Sigmoid colon (tissue), 7 donors: ENCODE measurements around the gene NCK1. TPM values are rescaled to one million over a fixed set of nuclear protein-coding genes. Genes with fewer than 3 reads are reported as not detected.

ENCODE experiments used
- DNase-seq: peaks from one replicate; pipeline ENCODE4 v3.0.0-alpha.2; 2019
- H3K27ac ChIP-seq, 4 donors: fragments of 200-600 bp; sonication (generic); one replicate each; pipeline ENCODE4 v1.5.1; 2016 to 2019; ENCODE audit warnings: mild to moderate bottlenecking in 1 of 4
- H3K27me3 ChIP-seq, 3 donors: fragments of 200-600 bp; sonication (generic); one replicate each; pipeline ENCODE4 v1.5.1; 2019; ENCODE audit warnings: mild to moderate bottlenecking in 1 of 3
- H3K36me3 ChIP-seq, 4 donors: fragments of 200-600 bp; sonication (generic); one replicate each; pipeline ENCODE4 v1.5.1; 2016 to 2019
- H3K4me1 ChIP-seq, 4 donors: fragments of 200-600 bp; sonication (generic); one replicate each; pipeline ENCODE4 v1.5.1; 2017 to 2019
- H3K4me3 ChIP-seq, 4 donors: fragments of 200-600 bp; sonication (generic); one replicate each; pipeline ENCODE4 v1.5.1; 2017 to 2019; ENCODE audit warnings: mild to moderate bottlenecking in 2 of 4, moderate library complexity in 1 of 4
- H3K9me3 ChIP-seq, 4 donors: fragments of 200-600 bp in 3 of 4; sonication (generic) in 3 of 4; one replicate each; pipeline versions ENCODE4 v1.5.1 to v1.6.1; 2013 to 2019
- EP300 ChIP-seq, 4 donors: sonication (generic); formaldehyde crosslinking; IDR thresholded peaks; one replicate each; pipeline ENCODE4 v1.6.1; 2017; ENCODE audit warnings: antibody characterized with exemption in 4 of 4
- POLR2A ChIP-seq, 2 donors: fragments of 450-650 bp; IDR thresholded peaks; one replicate each; pipeline ENCODE4 v1.6.1; 2016; ENCODE audit warnings: antibody characterized with exemption in 2 of 2, mild to moderate bottlenecking in 2 of 2, moderate library complexity in 2 of 2
- POLR2AphosphoS5 ChIP-seq, 4 donors: sonication (generic); formaldehyde crosslinking; IDR thresholded peaks; one replicate each; pipeline ENCODE4 v1.6.1; 2017; ENCODE audit warnings: antibody characterized with exemption in 4 of 4
- WGBS, 2 donors: extraction: QIAGEN DNeasy Blood & Tissue Kit; methylation state at CpG; one replicate each; pipeline ENCODE4 v1.1.7; 2013; 5-methylcytosine and 5-hydroxymethylcytosine counted together
- intact Hi-C: fragments of 100-400 bp; cut with DNase I; formaldehyde crosslinking; loops from one replicate; pipeline ENCODE4 v1.15.1; 2023
- polyA plus RNA-seq, 3 donors: library from polyadenylated mRNA; stranded (reverse); fragments of 200-250 nt; gene quantifications; one replicate each; pipeline ENCODE4 v1.2.3, GENCODE V29; 2013
- total RNA-seq, 4 donors: library from RNA; depleted of rRNA; stranded (reverse); fragments of >200 nt; gene quantifications; one replicate each; pipeline ENCODE4 v1.1.0, GENCODE V29; 2016
- TF ChIP-seq, protein P1 (sequence below), 4 experiments: fragments of 450-650 bp in 3 of 4; fragments of 200-600 bp in 1 of 4; IDR thresholded peaks; one replicate each; pipeline ENCODE4 v1.5.1; 2016 to 2019; ENCODE audit warnings: antibody characterized with exemption in 4 of 4, mild to moderate bottlenecking in 3 of 4, moderate library complexity in 2 of 4
- donor health status: healthy with polysubstance abuse.
- donor health status: Bipolar disorder and iron deficiency.
- donor health status: healthy.

NCK1 gene
- total and polyA plus RNA-seq, 7 donors, result 25.5 to 55.1 (median 37.2) TPM

DNA sequence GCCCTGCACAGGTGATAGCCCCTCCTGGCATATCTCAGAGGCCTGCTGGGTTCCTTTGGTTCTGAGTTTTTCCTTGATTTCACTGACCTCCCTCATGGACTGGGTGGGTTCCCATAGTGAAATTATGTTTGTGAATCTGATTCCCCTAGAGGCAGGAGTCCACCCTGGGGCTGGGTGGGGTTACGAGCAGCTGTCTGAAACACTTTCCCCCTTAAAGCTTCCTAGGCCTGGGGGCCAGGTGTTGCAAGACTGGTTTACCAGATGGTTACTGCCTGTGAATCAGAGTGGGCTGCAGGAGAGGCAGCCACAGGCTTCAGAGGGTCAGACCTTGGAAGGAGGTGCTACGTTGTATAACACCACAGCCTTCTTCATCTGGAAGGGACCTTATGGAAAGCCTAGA is 130.1 kb downstream of the NCK1 start:
- no peaks in the 10 kb centered on the region for H3K27me3 ChIP-seq
- intact Hi-C loops, result no loop called here
- 96 to 97% methylated on average over 2 of the region's 2 CpGs for WGBS, 2 donors
- DNase-seq, result no peak
- H3K27ac ChIP-seq, result no peak overlapping the region
- no peaks in the 10 kb centered on the region for H3K9me3 ChIP-seq
- no peak for TF ChIP-seq POLR2AphosphoS5 (IDR thresholded peaks at IDR 0.05)
- TF ChIP-seq EP300 (IDR thresholded peaks at IDR 0.05), result no peak
- TF ChIP-seq, protein P1, sequence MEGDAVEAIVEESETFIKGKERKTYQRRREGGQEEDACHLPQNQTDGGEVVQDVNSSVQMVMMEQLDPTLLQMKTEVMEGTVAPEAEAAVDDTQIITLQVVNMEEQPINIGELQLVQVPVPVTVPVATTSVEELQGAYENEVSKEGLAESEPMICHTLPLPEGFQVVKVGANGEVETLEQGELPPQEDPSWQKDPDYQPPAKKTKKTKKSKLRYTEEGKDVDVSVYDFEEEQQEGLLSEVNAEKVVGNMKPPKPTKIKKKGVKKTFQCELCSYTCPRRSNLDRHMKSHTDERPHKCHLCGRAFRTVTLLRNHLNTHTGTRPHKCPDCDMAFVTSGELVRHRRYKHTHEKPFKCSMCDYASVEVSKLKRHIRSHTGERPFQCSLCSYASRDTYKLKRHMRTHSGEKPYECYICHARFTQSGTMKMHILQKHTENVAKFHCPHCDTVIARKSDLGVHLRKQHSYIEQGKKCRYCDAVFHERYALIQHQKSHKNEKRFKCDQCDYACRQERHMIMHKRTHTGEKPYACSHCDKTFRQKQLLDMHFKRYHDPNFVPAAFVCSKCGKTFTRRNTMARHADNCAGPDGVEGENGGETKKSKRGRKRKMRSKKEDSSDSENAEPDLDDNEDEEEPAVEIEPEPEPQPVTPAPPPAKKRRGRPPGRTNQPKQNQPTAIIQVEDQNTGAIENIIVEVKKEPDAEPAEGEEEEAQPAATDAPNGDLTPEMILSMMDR (IDR thresholded peaks at IDR 0.05), result no peak
- no peak for TF ChIP-seq POLR2A (IDR thresholded peaks at IDR 0.05)
- no peak overlapping the region for H3K4me3 ChIP-seq
- peaks cover 0 to 19% (median 16%) of the 10 kb centered on the region in 4 donors for H3K4me1 ChIP-seq
- no peaks in the 10 kb centered on the region for H3K36me3 ChIP-seq

DNA sequence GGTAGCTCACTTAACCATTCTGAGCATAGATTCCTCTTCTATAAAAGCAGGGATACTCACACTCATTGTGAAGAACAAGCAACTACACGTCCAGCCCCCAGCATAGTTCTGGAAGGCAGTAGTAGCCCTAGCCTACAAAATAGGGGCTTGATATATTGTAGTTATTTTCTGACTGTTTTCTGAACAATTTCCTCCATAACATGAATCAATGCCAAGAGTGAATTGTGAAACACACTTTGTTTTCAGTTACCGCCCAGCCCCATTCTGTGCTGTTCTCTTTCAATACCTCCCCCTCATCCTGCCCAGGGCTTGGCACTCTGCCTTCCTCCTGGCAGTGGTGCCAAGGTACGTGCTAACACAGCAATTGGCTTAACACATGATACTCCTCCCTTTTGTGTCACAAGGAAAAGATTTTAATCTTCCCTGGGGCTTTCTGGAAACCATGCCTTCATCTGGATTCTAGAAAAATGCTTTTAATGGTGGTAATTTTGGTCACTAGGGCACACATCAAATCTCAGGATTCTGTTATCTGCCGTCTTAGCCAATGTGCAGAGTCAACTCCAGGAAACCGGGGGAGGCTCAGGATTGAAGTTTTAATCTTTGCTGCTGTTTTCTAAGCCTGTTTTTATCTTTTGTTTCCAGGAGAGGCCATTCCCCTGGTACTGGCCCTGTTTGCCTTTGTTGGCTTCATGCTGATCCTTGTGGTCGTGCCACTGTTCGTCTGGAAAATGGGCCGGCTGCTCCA is 132.9 kb downstream of the NCK1 start:
- whole genome bisulfite sequencing, 2 donors, result 21 to 56% methylated on average over 8 of the region's 8 CpGs
- intact Hi-C loops, result loop anchor here (5.0 kb wide), 2 partner anchors 133 to 243 kb away; partner anchors contain the start of genes NCK1 and STAG1
- peaks cover 0 to 19% (median 16%) of the 10 kb centered on the region in 4 donors for H3K4me1 ChIP-seq
- no peaks in the 10 kb centered on the region for H3K36me3 ChIP-seq
- H3K27me3 ChIP-seq, result no peaks in the 10 kb centered on the region
- TF ChIP-seq POLR2AphosphoS5 (IDR thresholded peaks at IDR 0.05), result peak; percentile 29 to 59 (median 52)
- no peak for TF ChIP-seq POLR2A (IDR thresholded peaks at IDR 0.05)
- DNase-seq, result peak; percentile 93
- H3K4me3 ChIP-seq, result no peak overlapping the region
- peak overlapping the region; percentile 51 to 77 (median 68) for H3K27ac ChIP-seq
- H3K9me3 ChIP-seq, result no peaks in the 10 kb centered on the region

DNA sequence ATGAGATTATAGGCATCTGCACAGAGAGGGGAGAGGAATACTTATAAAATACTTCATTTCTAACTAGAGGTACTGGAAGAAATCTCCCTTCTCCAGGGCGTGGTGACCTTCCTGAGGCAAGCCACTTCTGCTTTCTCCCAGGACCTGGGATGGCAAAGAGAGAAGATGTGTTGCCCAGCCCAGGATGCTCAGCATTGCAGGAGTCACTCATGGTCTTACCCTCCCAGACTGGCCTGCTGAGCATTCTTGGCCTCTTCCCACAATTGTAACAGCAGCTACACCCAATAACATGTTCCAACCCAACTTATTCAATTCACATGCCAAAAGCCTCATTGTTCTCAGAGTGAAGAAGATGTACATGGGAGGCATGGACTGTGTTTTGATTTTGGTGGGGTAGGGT is 133.6 kb downstream of the NCK1 start:
- no peak for DNase-seq
- peaks cover 0 to 19% (median 16%) of the 10 kb centered on the region in 4 donors for H3K4me1 ChIP-seq
- H3K9me3 ChIP-seq, result no peaks in the 10 kb centered on the region
- intact Hi-C loops, result loop anchor here (5.0 kb wide), 2 partner anchors 133 to 243 kb away; partner anchors contain the start of genes NCK1 and STAG1
- no peak overlapping the region for H3K4me3 ChIP-seq
- no peaks in the 10 kb centered on the region for H3K27me3 ChIP-seq
- peak overlapping the region; percentile 51 to 77 (median 68) for H3K27ac ChIP-seq
- no peaks in the 10 kb centered on the region for H3K36me3 ChIP-seq
- WGBS, 2 donors, result 86 to 97% methylated on average over 1 of the region's 1 CpG
- no peak for TF ChIP-seq EP300 (IDR thresholded peaks at IDR 0.05)
- no peak for TF ChIP-seq POLR2A (IDR thresholded peaks at IDR 0.05)
- no peak for TF ChIP-seq POLR2AphosphoS5 (IDR thresholded peaks at IDR 0.05)
- TF ChIP-seq, protein P1 (IDR thresholded peaks at IDR 0.05), result no peak

Other genes starting within 250 kb of the NCK1 start
- gene STAG1, start 109.8 kb upstream of the NCK1 start, total RNA-seq, result 10 to 100 TPM; 37.3 to 52.8 (median 43.2) TPM
- gene STAG1, start 109.8 kb upstream of the NCK1 start, polyA plus RNA-seq, result 10 to 100 TPM; 12.0 to 15.1 (median 13.2) TPM
- gene SLC35G2, start 43.1 kb upstream of the NCK1 start, total RNA-seq, result 1 to 10 TPM; 3.4 to 8.0 (median 5.3) TPM
- 1 to 10 TPM in 2 of 3 donors, under 1 TPM in 1; 0.69 to 1.8 (median 1.2) TPM for gene SLC35G2, start 43.1 kb upstream of the NCK1 start, polyA plus RNA-seq
- 1 to 10 TPM in 1 of 4 donors, under 1 TPM in 2, not detected in 1; 0.28 to 1.8 (median 0.54) TPM for gene IL20RB, start 95.8 kb downstream of the NCK1 start, total RNA-seq
- 1 to 10 TPM in 2 of 3 donors, not detected in 1; 1.2 to 1.5 TPM for gene IL20RB, start 95.8 kb downstream of the NCK1 start, polyA plus RNA-seq